Fibroblast of lung (primary cell): ENCODE data around the gene GNAO1.

Experiments
- CTCF ChIP-seq, 2 donors: IDR thresholded peaks in 1 of 2; conservative IDR thresholded peaks in 1 of 2; 1 replicate in 1 of 2; 2 replicates in 1 of 2; pipeline ENCODE4 v1.5.1; 2011 to 2012; ENCODE audit warnings: low read length in 2 of 2, control low read depth in 1 of 2, inconsistent platforms in 1 of 2, low read depth in 1 of 2, mild to moderate bottlenecking in 1 of 2
- EZH2 ChIP-seq: IDR thresholded peaks from 2 replicates; pipeline ENCODE4 v1.5.1; 2012; ENCODE audit warnings: low read length, control low read depth, mild to moderate bottlenecking; ENCODE audit errors: missing control alignments

GRCh38 chr16:56355786-56356275 lies 164.5 kb downstream of the GNAO1 start:
- TF ChIP-seq CTCF (conservative IDR thresholded peaks at IDR 0.05 in 1 of 2, IDR thresholded peaks at IDR 0.05 in 1 of 2; ENCODE audit: low read depth in 1 of 2, low read length in 2 of 2) (no peak), EZH2 (no peak)
